ENCODE measurements around the gene PRUNE1.

DNA sequence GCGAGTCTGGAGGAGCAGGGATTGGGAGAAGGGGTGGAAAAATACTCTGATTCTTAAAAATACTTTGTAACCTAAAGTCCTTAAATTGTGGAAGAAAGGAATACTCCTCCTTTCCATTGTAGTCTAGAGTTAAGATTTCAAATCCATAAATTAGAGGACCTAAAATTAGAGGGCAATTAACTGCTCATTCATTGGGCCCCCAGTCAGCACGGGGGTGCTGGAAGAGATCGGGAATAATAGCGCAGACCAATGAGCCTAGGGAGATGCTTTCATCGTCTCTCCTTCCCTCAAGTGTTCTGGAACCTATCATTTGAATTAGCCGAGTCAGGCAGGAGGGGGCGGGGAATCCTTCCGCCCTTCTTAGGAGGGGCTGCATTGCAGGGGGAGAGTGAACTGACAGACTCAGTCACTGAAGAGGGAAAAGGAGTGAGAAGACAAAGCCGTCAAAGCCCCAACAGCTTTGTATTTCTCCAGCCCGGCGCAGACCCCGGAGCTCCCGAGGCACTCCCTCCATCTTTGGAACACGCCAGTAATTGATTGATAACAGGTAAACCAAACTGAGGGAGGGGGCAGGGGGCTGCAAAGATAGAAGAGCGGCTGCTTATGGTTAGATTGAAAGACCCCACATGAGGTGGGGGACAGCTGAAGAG is 51.9 kb downstream of the PRUNE1 start, which contains the start of gene MLLT11:
- no peak for TF ChIP-seq POLR2A (IDR thresholded peaks at IDR 0.05)
- TF ChIP-seq, protein P1, sequence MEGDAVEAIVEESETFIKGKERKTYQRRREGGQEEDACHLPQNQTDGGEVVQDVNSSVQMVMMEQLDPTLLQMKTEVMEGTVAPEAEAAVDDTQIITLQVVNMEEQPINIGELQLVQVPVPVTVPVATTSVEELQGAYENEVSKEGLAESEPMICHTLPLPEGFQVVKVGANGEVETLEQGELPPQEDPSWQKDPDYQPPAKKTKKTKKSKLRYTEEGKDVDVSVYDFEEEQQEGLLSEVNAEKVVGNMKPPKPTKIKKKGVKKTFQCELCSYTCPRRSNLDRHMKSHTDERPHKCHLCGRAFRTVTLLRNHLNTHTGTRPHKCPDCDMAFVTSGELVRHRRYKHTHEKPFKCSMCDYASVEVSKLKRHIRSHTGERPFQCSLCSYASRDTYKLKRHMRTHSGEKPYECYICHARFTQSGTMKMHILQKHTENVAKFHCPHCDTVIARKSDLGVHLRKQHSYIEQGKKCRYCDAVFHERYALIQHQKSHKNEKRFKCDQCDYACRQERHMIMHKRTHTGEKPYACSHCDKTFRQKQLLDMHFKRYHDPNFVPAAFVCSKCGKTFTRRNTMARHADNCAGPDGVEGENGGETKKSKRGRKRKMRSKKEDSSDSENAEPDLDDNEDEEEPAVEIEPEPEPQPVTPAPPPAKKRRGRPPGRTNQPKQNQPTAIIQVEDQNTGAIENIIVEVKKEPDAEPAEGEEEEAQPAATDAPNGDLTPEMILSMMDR (IDR thresholded peaks at IDR 0.05) = no peak
- TF ChIP-seq EP300 (IDR thresholded peaks at IDR 0.05) = no peak
